GM13977 (cell line): ENCODE measurements around the gene MAGI1.

Source experiments
- DNase-seq: peaks from one replicate; pipeline ENCODE4 v3.0.0; 2012; ENCODE audit warnings: low spot score
- in situ Hi-C: fragments of 300-500 bp; cut with MboI; formaldehyde crosslinking; loops from one replicate; pipeline ENCODE4 v1.12.0; 2022; ENCODE audit warnings: low sequenced_read_pairs, low pct_unique_long_range_greater_than_20kb, mixed read lengths, inconsistent platforms; ENCODE audit not compliant: unreplicated experiment
- TF ChIP-seq, protein P1 (sequence below): IDR thresholded peaks from 2 replicates; pipeline ENCODE4 v1.5.1; 2012; ENCODE audit warnings: mild to moderate bottlenecking, control low read depth; ENCODE audit not compliant: insufficient read depth; ENCODE audit errors: extremely low read depth, missing control alignments

MAGI1 gene

DNA sequence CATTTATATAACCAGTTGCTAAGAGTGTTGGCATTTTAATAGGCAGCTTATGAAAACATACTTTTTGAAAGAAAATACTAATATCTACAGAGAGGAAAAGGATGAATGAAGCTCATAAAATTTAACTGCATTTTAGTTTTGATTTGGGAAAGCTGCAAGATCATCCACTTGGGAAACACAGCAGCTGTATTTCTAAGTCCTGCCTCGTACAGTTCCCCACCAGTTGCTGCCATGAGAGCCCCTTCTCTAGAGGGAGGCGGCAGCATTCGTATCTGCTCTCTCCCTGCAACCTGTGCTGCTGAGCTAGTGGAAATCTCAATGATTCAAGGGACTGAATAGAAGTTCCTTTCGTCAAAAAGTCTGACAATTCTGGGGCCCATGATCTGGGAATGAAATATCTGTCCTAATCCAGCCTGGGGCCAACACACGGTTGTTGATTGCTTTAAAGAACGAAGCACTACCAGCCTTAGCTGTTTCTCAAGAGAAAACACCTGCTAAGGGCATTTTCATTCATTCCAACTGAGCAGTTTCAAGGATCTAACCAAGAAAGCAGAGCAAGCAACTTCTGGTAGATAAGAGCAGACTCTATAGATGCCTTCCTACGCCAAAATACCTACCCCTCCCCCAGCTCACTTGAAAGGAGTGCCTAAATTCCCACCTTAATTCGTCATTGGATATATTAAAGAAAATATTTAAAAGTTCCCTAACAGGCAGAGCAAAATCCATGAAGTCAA is 223.7 kb downstream of the MAGI1 start:
- DNase-seq = no peak
- TF ChIP-seq, protein P1, sequence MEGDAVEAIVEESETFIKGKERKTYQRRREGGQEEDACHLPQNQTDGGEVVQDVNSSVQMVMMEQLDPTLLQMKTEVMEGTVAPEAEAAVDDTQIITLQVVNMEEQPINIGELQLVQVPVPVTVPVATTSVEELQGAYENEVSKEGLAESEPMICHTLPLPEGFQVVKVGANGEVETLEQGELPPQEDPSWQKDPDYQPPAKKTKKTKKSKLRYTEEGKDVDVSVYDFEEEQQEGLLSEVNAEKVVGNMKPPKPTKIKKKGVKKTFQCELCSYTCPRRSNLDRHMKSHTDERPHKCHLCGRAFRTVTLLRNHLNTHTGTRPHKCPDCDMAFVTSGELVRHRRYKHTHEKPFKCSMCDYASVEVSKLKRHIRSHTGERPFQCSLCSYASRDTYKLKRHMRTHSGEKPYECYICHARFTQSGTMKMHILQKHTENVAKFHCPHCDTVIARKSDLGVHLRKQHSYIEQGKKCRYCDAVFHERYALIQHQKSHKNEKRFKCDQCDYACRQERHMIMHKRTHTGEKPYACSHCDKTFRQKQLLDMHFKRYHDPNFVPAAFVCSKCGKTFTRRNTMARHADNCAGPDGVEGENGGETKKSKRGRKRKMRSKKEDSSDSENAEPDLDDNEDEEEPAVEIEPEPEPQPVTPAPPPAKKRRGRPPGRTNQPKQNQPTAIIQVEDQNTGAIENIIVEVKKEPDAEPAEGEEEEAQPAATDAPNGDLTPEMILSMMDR = no peak
- in situ Hi-C loops = no loop called here

DNA sequence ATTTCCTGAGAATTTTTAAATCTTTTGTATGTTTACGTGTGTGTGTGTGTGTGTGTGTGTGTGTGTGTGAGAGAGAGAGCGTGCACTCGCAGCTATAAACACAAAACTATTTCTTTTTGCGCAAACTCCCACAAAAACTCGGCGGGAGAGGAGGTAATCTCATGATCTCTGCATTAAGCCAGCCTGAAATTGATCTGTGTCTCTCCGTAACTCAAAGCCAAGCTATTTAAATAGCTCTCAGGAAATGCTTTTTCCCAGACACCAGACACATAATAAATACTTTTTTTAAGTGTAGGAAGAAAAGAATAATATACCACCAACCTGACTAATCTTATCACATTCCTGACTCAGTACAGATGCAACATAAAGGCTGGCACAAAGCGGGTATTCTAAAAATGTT is 226.8 kb downstream of the MAGI1 start:
- in situ Hi-C loops = no loop called here
- TF ChIP-seq, protein P1 = no peak
- DNase-seq = no peak

DNA sequence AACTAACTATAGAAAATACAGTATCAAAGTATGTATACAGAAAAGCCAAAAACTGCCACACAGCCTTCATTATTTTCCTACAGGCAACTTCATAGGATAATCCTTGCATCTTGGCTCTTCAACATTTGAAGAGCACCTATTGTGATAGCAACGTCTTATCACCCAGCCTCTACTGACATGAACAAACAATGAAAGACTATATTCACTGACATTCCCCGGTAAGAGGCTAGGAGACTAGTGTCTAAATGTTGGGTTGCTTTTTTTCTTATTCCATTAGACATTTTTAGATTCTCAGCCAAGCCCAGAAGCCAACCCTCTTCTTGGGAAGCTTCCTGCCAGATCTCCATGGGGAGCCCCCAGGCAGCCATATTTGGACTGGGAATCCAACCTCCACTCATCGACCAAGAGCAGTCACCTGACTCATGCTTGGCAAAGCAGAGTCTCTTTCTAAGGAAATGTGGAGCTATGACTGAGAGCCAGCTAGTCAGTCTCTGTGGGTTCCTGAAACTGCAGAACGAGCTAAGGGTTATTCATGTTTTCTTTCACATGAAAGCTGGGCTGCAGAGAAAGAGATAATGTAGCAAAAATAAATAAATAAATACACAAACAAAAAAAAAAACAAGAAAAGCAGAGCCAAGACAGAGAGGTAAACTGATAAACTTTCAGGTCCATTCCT is 227.5 kb downstream of the MAGI1 start:
- TF ChIP-seq, protein P1 = no peak
- no peak for DNase-seq
- in situ Hi-C loops = no loop called here

DNA sequence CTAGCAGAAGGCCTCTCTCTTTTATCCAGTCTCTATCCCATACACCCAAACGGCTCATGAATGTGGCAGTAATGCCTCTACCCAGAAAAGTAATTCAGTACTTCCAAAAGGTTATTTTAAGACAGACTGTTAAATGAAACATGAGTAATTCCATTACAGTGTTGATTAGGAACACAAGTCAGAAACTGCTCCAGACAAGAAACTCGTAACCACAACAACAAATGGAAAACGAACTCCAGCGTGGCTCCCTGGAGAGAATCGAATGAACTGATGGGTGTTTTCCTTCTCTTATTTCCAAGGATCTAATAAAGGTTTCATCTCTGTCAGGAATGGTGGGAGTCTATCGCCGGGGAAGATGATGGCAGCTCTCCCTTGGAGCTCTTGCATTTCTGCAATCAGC is 228.4 kb downstream of the MAGI1 start:
- TF ChIP-seq, protein P1 = no peak
- in situ Hi-C loops = no loop called here

DNA sequence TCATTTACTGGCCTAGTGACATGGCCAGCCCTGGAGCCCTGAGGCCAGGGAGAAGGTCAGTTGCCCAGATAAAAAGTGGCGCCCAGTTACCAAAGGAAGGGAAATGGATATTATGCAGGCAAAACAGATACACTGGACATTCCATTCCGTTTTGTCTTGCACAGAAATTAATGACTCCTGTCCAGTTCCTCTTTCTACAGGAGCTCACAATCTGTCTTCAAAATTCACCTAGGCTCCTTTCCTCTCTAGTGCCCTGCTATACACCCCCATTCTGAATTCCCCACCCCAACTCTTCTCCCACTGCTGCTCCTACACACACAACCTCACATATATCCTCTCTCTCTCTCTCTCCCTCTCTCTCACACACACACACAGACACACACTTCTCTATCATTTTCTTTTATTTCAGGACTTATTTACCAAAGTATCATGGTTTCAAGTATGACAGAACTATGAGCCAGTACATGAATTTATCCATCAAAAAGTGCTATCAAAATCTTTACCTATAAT is 229.0 kb downstream of the MAGI1 start:
- no peak for DNase-seq
- in situ Hi-C loops = no loop called here
- TF ChIP-seq, protein P1 = no peak

More for the DNA sequence above, 228.4 kb downstream of the MAGI1 start:
- DNase-seq = no peak

DNA sequence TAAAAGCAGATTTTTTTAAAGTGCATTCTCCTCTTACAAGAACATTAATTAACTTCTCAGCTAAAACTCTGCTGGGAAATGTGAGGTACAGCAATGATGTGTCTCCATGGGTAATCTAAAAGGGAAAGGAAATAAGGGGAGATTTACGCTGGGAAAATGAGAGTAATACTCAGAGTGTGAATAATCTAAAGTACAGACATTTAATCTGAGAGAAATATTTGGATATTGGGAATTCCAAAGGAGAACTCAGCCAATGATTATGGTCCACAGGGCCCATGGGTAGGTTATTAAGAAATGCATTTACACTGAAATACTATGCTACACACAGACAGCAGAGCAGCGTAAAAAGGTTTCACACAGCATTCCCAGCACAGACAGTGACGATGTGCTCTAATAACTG is 229.9 kb downstream of the MAGI1 start:
- TF ChIP-seq, protein P1 = no peak
- in situ Hi-C loops = no loop called here
- no peak for DNase-seq
